PC-3 (cell line): Measurements from ENCODE around the gene F12.

ENCODE experiments used
- EZH2 ChIP-seq: fragments of 300-600 bp; sonication (generic); IDR thresholded peaks from one replicate; pipeline ENCODE4 v1.6.1; 2017; ENCODE audit warnings: antibody characterized with exemption, mild to moderate bottlenecking, low read length; ENCODE audit not compliant: unreplicated experiment
- TF ChIP-seq, protein P1 (sequence below): fragments of 300-600 bp; sonication (generic); conservative IDR thresholded peaks from 2 replicates; pipeline ENCODE4 v1.5.1; 2017; ENCODE audit warnings: antibody characterized with exemption, low read depth, mild to moderate bottlenecking, low read length

DNA sequence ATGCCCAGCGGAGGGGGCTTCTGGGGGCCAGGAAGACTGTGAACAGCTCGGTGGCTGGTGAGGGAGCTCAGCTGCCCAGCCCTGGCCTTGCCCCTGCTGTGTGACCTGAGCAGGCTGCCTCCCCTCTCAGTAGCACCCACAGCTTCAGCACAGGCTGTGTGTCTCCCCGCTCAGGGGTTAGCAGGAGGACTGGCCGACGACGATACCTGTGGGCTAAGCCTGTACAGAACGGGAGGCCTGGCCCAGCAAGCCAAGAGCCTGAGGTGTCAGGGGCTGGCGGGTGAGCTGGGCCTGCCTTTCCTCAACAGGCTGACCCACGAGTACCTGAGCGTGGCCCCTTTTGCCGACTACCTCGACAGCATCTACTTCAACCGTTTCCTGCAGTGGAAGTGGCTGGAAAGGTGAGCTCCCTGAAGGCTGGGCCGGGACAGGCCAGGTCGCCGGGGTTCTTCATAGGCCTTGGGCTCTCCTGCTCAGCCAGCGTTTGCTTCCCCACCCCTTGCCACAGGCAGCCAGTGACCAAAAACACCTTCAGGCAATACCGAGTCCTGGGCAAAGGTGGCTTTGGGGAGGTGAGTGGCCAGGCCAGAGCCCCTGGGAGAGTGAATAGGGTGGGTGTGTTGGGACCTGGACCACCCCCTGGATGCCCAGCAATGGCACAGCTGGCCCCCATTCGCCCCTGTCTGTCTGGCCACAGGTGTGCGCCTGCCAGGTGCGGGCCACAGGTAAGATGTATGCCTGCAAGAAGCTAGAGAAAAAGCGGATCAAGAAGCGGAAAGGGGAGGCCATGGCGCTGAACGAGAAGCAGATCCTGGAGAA, 23.7 kb upstream of the F12 start:
- TF ChIP-seq, protein P1, sequence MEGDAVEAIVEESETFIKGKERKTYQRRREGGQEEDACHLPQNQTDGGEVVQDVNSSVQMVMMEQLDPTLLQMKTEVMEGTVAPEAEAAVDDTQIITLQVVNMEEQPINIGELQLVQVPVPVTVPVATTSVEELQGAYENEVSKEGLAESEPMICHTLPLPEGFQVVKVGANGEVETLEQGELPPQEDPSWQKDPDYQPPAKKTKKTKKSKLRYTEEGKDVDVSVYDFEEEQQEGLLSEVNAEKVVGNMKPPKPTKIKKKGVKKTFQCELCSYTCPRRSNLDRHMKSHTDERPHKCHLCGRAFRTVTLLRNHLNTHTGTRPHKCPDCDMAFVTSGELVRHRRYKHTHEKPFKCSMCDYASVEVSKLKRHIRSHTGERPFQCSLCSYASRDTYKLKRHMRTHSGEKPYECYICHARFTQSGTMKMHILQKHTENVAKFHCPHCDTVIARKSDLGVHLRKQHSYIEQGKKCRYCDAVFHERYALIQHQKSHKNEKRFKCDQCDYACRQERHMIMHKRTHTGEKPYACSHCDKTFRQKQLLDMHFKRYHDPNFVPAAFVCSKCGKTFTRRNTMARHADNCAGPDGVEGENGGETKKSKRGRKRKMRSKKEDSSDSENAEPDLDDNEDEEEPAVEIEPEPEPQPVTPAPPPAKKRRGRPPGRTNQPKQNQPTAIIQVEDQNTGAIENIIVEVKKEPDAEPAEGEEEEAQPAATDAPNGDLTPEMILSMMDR = no peak
- TF ChIP-seq EZH2 = no peak
